RWPE1 (cell line): ENCODE data around the gene UGT1A4.
A peak's percentile ranks its signal among the peaks of the same experiment; 100 is the strongest.

Experiments used
- CTCF ChIA-PET: fragments of 350-600 bp; sonication (Branson Sonifier 250); formaldehyde crosslinking; extraction: SDS; loops from one replicate; lab custom pipeline; 2021; lab: Yijun Ruan, JAX
- POLR2A ChIA-PET: fragments of 400-600 bp; formaldehyde crosslinking; extraction: SDS; loops from one replicate; lab custom pipeline; 2020; ENCODE audit warnings: antibody characterized with exemption; ENCODE audit not compliant: low non-redundant PET; lab: Yijun Ruan, JAX
- DNase-seq: peaks from one replicate; pipeline ENCODE4 v3.0.0; 2012; ENCODE audit warnings: low spot score
- H3K27ac ChIP-seq: fragments of 450-650 bp; 2 replicates; pipeline ENCODE4 v1.5.1; 2017
- CTCF ChIP-seq: fragments of 450-650 bp; conservative IDR thresholded peaks from 2 replicates; pipeline ENCODE4 v1.5.1; 2017; ENCODE audit warnings: low read depth, mild to moderate bottlenecking

UGT1A4 gene

GRCh38 chr2:233796254-233796653 is 77.7 kb downstream of the UGT1A4 start:
- ChIA-PET CTCF (no interaction called here), POLR2A (no interaction called here)
- TF ChIP-seq CTCF = no peak
- no peak for DNase-seq
- H3K27ac ChIP-seq = no peak overlapping the region

- ChIA-PET POLR2A (no interaction called here), CTCF (no interaction called here)
- H3K27ac ChIP-seq = no peak overlapping the region
- TF ChIP-seq CTCF = no peak
- no peak for DNase-seq
Observed at GRCh38 chr2:233798335-233799086, 80.0 kb downstream of the UGT1A4 start.

- CTCF ChIA-PET = interaction anchor here (0.6 kb wide), 1 partner anchor 249 kb away, joined by 3 read pairs; no protein-coding TSS in a partner anchor
- POLR2A ChIA-PET = no interaction called here
- H3K27ac ChIP-seq = no peak overlapping the region
- DNase-seq = no peak
- TF ChIP-seq CTCF = no peak
Observed at GRCh38 chr2:233799087-233799665, 80.6 kb downstream of the UGT1A4 start.

- POLR2A ChIA-PET = no interaction called here
- CTCF ChIA-PET = interaction anchor here (0.6 kb wide), 2 partner anchors 250 to 356 kb away, joined by 3 read pairs; no protein-coding TSS in a partner anchor
- no peak overlapping the region for H3K27ac ChIP-seq
- DNase-seq = no peak
- TF ChIP-seq CTCF = no peak
Observed at GRCh38 chr2:233799716-233800115, 81.2 kb downstream of the UGT1A4 start.

- ChIA-PET POLR2A (no interaction called here), CTCF (interaction anchor here (0.6 kb wide), 1 partner anchor 356 kb away, joined by 3 read pairs; no protein-coding TSS in a partner anchor)
- H3K27ac ChIP-seq = no peak overlapping the region
- no peak for TF ChIP-seq CTCF
- no peak for DNase-seq
Observed at GRCh38 chr2:233800208-233800607, 81.7 kb downstream of the UGT1A4 start.

- POLR2A ChIA-PET = no interaction called here
- no peak for TF ChIP-seq CTCF
- DNase-seq = peak; percentile 20
- H3K27ac ChIP-seq = no peak overlapping the region
- CTCF ChIA-PET = no interaction called here
Observed at GRCh38 chr2:233801357-233802131, 83.0 kb downstream of the UGT1A4 start.
